ENCODE data around the gene TRIM24.

The TRIM24 gene

DNA sequence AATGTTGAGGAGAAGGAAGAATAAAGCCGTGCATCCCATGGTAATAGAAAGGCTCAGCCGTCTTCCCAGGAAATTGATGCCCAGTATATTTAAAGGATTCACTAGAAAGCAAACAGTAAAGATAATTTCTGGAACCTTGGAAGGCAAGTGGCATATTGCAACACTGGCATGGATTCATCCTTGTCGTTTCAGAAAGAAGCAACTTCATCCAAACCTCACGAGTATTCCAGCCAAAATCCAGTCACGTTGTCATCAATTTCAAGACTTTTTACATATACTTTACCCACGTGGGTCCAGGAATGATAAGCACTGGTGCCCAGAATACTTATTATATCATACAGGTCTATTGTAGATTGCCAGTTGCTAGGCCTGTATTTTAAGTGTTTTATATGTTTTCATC, 167.3 kb downstream of the TRIM24 start:
- no peak for DNase-seq

DNA sequence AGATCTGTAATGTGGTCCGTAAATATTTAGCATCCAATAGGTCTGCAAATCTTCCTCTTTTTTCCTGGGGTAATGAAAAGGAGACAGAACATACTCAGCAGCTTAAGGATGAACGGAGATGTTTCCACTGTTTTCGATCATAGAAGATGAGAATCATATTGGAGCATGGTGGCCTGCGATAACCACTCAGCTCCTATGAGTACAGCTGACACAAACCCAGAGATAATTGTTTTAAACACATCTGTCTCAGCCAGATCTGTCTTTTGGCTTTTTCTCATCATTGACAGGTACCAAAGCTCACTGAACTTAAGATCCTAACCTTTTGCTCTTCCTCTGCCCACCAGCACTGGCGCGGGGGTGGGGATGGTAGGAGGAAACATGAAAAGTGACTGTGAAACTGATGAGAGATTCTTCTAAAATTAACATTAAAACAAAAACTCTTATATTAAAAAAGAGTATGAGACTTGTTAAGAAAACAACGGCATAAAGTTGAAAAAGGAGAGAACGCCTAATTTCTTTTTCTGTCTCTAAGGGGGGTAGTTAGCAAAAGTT, 170.1 kb downstream of the TRIM24 start:
- no peak for DNase-seq

DNA sequence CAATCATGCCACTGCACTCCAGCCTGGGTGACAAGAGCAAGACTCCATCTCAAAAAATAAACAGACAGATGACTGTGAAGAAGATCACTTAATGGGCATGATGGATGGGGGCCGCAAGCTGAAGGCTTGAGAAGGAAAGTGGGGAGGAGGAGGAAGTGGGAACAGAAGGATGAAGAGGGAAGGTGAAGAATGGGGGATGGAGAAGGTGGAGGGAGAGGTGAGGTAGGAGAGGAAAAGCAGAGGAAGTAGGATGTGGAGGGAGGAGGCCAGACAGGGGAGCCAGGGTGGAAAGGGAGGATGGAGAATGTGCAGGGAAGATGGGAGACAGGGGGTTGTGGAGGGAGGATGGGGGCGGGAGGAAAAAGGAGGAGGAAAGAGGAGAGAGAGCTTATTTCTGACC, 172.3 kb downstream of the TRIM24 start:
- DNase-seq = no peak

DNA sequence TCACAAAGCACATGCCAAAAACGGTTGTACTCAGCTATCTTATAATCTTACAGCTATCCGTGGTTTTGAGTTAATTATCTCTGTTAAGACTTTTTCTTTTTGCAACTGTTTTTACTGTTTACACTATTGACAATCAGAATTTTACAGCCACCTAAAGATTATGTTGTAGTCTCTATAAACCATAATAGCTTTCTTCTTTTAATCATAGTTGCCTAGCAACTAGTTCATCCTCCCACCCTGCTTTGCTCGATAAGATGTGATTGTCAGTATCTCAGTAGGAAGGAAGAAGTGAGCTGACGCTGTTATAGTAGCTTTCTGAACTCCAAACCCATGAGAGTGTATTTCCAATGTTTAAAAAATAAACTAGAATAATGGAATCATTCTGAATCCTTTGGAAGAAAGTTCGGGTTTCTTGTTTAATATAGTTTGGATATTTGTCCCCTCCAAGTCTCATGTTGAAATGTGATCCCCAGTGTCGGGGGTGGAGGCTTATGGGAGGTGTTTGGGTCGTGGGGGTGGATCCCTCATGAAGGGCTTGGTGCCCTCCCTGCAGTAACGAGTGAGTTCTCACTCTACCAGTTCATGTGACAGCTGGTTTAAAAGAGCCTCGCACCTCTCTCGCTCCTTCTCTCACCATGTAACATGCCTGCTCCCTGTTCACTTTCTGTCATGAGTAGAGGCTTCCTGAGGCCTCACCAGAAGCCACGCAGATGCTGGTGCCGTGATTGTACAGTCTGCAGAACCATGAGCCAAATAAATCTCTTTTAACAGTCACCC, 173.0 kb downstream of the TRIM24 start:
- DNase-seq = no peak
